ENCODE measurements around the gene RAB11FIP3.

DNA sequence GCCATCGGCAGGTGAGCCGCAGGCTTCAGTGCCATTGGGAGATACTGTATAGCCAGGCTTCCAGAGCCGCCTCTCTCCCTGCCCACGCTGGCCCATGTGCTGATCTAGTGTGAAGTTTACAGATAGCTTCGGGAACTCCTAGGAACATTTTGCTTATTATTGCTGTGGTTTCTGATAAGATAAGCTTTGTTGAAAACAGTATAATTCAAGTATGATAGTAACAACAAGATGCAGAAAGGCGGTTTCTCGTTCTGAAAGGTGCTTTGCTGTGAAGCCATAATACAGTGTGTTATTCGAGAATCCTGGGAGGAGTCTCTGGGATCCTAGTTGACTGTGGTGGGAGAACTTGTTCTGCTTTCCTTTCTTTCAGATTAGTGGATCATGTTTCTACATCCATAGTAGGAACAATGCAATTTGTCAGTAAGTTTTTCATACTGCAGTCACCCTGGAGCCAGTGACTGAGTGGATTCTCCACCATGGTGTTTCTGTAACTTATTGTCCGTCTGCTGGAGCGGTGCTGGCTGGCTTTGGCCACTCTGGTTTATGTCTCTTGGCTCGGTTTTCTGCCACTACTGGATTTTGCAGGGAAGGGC, 31.5 kb downstream of the RAB11FIP3 start:
- TF ChIP-seq, protein P1, sequence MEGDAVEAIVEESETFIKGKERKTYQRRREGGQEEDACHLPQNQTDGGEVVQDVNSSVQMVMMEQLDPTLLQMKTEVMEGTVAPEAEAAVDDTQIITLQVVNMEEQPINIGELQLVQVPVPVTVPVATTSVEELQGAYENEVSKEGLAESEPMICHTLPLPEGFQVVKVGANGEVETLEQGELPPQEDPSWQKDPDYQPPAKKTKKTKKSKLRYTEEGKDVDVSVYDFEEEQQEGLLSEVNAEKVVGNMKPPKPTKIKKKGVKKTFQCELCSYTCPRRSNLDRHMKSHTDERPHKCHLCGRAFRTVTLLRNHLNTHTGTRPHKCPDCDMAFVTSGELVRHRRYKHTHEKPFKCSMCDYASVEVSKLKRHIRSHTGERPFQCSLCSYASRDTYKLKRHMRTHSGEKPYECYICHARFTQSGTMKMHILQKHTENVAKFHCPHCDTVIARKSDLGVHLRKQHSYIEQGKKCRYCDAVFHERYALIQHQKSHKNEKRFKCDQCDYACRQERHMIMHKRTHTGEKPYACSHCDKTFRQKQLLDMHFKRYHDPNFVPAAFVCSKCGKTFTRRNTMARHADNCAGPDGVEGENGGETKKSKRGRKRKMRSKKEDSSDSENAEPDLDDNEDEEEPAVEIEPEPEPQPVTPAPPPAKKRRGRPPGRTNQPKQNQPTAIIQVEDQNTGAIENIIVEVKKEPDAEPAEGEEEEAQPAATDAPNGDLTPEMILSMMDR (conservative IDR thresholded peaks at IDR 0.05; ENCODE audit: low read length): no peak
- no peak for TF ChIP-seq EZH2phosphoT487 (IDR thresholded peaks at IDR 0.05; ENCODE audit: borderline replicate concordance, low read depth, low read length)

Data from OCI-LY7 (cell line).